Measurements from ENCODE around the gene NLGN1. TPM values are rescaled to one million over a fixed set of nuclear protein-coding genes. Genes with fewer than 3 reads are reported as not detected.
"Not testable (repeated sequence)": the region's sequence is repeated elsewhere in the genome, so short reads cannot be mapped to it uniquely, and the experiment has no call there.

NLGN1 gene
- total and polyA plus RNA-seq, 2 experiments from 2014 or later: 5.3 to 10.9 TPM

DNA sequence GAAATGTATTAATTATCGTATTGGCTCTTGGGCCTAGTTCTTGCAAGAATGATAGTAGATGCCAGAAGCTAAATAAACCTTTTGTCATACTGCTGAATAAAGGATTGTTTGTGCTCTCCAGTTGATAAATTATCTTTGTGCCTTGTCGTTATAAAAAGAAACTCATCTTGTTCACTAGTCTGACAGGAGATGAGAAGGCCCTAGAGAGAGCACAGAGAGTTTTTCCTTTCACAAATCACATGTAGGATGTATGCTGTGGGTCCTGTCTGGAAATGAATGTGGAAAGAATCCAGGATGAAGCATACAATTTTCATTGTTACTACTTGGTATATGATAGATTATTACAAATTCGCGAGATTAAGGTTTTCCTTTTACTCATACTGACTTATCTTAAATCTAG, 113.0 kb downstream of the NLGN1 start:
- H3K27me3 ChIP-seq: no peaks in the 10 kb centered on the region
- H3K4me3 ChIP-seq: no peak overlapping the region
- no peaks in the 10 kb centered on the region for H3K9me3 ChIP-seq (ENCODE audit: low read depth)
- no peak for DNase-seq (ENCODE audit: low read depth in 1 of 2, low spot score in 1 of 2)
- no peaks in the 10 kb centered on the region for H3K4me1 ChIP-seq (ENCODE audit: low read depth)
- TF ChIP-seq, protein P1, sequence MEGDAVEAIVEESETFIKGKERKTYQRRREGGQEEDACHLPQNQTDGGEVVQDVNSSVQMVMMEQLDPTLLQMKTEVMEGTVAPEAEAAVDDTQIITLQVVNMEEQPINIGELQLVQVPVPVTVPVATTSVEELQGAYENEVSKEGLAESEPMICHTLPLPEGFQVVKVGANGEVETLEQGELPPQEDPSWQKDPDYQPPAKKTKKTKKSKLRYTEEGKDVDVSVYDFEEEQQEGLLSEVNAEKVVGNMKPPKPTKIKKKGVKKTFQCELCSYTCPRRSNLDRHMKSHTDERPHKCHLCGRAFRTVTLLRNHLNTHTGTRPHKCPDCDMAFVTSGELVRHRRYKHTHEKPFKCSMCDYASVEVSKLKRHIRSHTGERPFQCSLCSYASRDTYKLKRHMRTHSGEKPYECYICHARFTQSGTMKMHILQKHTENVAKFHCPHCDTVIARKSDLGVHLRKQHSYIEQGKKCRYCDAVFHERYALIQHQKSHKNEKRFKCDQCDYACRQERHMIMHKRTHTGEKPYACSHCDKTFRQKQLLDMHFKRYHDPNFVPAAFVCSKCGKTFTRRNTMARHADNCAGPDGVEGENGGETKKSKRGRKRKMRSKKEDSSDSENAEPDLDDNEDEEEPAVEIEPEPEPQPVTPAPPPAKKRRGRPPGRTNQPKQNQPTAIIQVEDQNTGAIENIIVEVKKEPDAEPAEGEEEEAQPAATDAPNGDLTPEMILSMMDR (IDR thresholded peaks at IDR 0.05; ENCODE audit: low read depth, low read length): no peak
- no peaks in the 10 kb centered on the region for H3K36me3 ChIP-seq
- no peak overlapping the region for H3K27ac ChIP-seq

- no peaks in the 10 kb centered on the region for H3K36me3 ChIP-seq
- no peak for DNase-seq (ENCODE audit: low read depth in 1 of 2, low spot score in 1 of 2)
- TF ChIP-seq, protein P1 (IDR thresholded peaks at IDR 0.05; ENCODE audit: low read depth, low read length): no peak
These were observed 115.6 kb downstream of the NLGN1 start for GRCh38 chr3:173513123-173513522.

GRCh38 chr3:173529062-173529711, 131.6 kb downstream of the NLGN1 start:
- TF ChIP-seq, protein P1 (IDR thresholded peaks at IDR 0.05; ENCODE audit: low read depth, low read length): peak; percentile 30
- DNase-seq (ENCODE audit: low read depth in 1 of 2, low spot score in 1 of 2): peak; percentile 8 to 40
- Histone ChIP-seq H3K27me3 (no peaks in the 10 kb centered on the region), H3K27ac (no peak overlapping the region), H3K36me3 (no peaks in the 10 kb centered on the region), H3K9me3 (ENCODE audit: low read depth) (no peaks in the 10 kb centered on the region), H3K4me1 (ENCODE audit: low read depth) (no peaks in the 10 kb centered on the region), H3K4me3 (no peak overlapping the region)

More at GRCh38 chr3:173513123-173513522, 115.6 kb downstream of the NLGN1 start:
- H3K4me3 ChIP-seq: no peak overlapping the region
- no peaks in the 10 kb centered on the region for H3K27me3 ChIP-seq
- H3K4me1 ChIP-seq (ENCODE audit: low read depth): no peaks in the 10 kb centered on the region
- no peaks in the 10 kb centered on the region for H3K9me3 ChIP-seq (ENCODE audit: low read depth)
- no peak overlapping the region for H3K27ac ChIP-seq

DNA sequence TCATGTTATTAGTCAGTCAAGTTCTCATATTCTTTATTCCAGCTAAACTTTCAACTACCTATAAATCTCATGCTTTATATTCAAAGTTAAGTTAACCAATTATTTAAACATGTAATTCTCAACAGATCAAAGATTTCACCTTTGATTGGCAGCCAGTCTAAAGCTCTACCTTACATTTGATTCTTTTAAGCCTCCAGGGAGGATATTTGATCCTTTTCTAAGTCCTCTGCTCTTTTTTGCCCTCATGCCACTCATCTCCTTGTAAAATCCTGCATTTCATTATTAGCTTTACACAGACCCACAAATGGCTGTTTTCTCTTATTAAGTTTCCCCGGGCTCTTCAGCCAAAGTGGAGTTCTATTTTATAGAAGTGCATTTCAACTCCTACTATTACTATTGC, 134.1 kb downstream of the NLGN1 start:
- no peak overlapping the region for H3K27ac ChIP-seq
- H3K36me3 ChIP-seq: no peaks in the 10 kb centered on the region
- H3K4me3 ChIP-seq: no peak overlapping the region
- TF ChIP-seq, protein P1 (IDR thresholded peaks at IDR 0.05; ENCODE audit: low read depth, low read length): no peak
- H3K27me3 ChIP-seq: no peaks in the 10 kb centered on the region
- no peaks in the 10 kb centered on the region for H3K4me1 ChIP-seq (ENCODE audit: low read depth)
- H3K9me3 ChIP-seq (ENCODE audit: low read depth): no peaks in the 10 kb centered on the region
- DNase-seq (ENCODE audit: low read depth in 1 of 2, low spot score in 1 of 2): no peak

GRCh38 chr3:173538410-173538809, 140.9 kb downstream of the NLGN1 start:
- no peaks in the 10 kb centered on the region for H3K9me3 ChIP-seq (ENCODE audit: low read depth)
- H3K27me3 ChIP-seq: no peaks in the 10 kb centered on the region
- no peak for DNase-seq (ENCODE audit: low read depth in 1 of 2, low spot score in 1 of 2)
- no peaks in the 10 kb centered on the region for H3K4me1 ChIP-seq (ENCODE audit: low read depth)
- no peak overlapping the region for H3K4me3 ChIP-seq
- H3K27ac ChIP-seq: no peak overlapping the region
- H3K36me3 ChIP-seq: no peaks in the 10 kb centered on the region
- TF ChIP-seq, protein P1 (IDR thresholded peaks at IDR 0.05; ENCODE audit: low read depth, low read length): no peak

DNA sequence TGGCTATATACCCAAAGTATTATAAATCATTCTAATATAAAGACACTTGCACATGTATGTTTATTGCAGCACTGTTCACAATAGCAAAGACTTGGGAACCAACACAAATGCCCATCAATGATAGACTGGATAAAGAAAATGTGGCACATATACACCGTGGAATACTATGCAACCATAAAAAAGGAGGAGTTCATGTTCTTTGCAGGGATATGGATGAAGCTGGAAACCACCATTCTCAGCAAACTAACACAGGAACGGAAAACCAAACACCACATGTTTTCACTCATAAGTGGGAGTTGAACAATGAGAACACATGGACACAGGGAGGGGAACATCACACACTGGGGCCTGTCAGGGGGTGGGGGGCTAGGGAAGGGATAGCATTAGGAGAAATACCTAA, 148.0 kb downstream of the NLGN1 start:
- not testable (repeated sequence) for DNase-seq (ENCODE audit: low read depth in 1 of 2, low spot score in 1 of 2); H3K36me3 ChIP-seq; H3K27me3 ChIP-seq; H3K27ac ChIP-seq; H3K4me3 ChIP-seq; H3K9me3 ChIP-seq (ENCODE audit: low read depth); H3K4me1 ChIP-seq (ENCODE audit: low read depth)

Data from cardiac muscle cell (in vitro differentiated cells and primary cell).